Stimulated activated CD8-positive, alpha-beta memory T cell treated with anti-CD3 and anti-CD28 coated beads, Interleukin-15, amount 100 ng/mL, for 48 hours (primary cell): Measurements from ENCODE around the gene SEMA3F.

Source experiments
- DNase-seq, 2 donors: peaks; one replicate each; pipeline ENCODE4 v3.0.0-alpha.2; 2020; ENCODE audit warnings: low read depth in 2 of 2

The SEMA3F gene

GRCh38 chr3:50170689-50171088, 15.6 kb downstream of the SEMA3F start:
- no peak for DNase-seq

GRCh38 chr3:50171540-50172301, 16.6 kb downstream of the SEMA3F start:
- no peak for DNase-seq

GRCh38 chr3:50172626-50173220, 17.6 kb downstream of the SEMA3F start:
- no peak for DNase-seq

- no peak for DNase-seq
Measured at GRCh38 chr3:50173685-50174516, 18.8 kb downstream of the SEMA3F start.

- DNase-seq = no peak
Measured at GRCh38 chr3:50174517-50174895, 19.4 kb downstream of the SEMA3F start.

- DNase-seq = no peak
Measured at GRCh38 chr3:50174947-50175524, 19.9 kb downstream of the SEMA3F start.

GRCh38 chr3:50177346-50177745, 22.2 kb downstream of the SEMA3F start:
- no peak for DNase-seq

GRCh38 chr3:50179710-50180109, 24.6 kb downstream of the SEMA3F start:
- no peak for DNase-seq

- DNase-seq = no peak
Measured at GRCh38 chr3:50181985-50182384, 26.9 kb downstream of the SEMA3F start.

GRCh38 chr3:50182533-50183099, 27.5 kb downstream of the SEMA3F start:
- DNase-seq = no peak

GRCh38 chr3:50183755-50184154, 28.6 kb downstream of the SEMA3F start:
- DNase-seq = no peak

GRCh38 chr3:50184242-50184978, 29.3 kb downstream of the SEMA3F start:
- no peak for DNase-seq

- no peak for DNase-seq
Measured at GRCh38 chr3:50185230-50185629, 30.1 kb downstream of the SEMA3F start.

- no peak for DNase-seq
Measured at GRCh38 chr3:50186096-50186495, 31.0 kb downstream of the SEMA3F start.

- DNase-seq = no peak
Measured at GRCh38 chr3:50187750-50188149, 32.6 kb downstream of the SEMA3F start.

GRCh38 chr3:50189274-50189673, 34.1 kb downstream of the SEMA3F start:
- DNase-seq = peak; percentile 22 to 32

GRCh38 chr3:50189989-50190388, 34.9 kb downstream of the SEMA3F start:
- DNase-seq = no peak

GRCh38 chr3:50190936-50191660, 36.0 kb downstream of the SEMA3F start, which contains the start of gene GNAT1:
Gene GNAT1 (plus strand): TSS chr3:50191610. CDS start chr3:50191726, 116 bp downstream.
- no peak for DNase-seq

- no peak for DNase-seq
Measured at GRCh38 chr3:50192124-50192523, 37.0 kb downstream of the SEMA3F start.

GRCh38 chr3:50192689-50193141, 37.6 kb downstream of the SEMA3F start:
- peak; percentile 60 to 62 for DNase-seq
